Measurements from ENCODE around the gene KRT79.

The KRT79 gene

DNA sequence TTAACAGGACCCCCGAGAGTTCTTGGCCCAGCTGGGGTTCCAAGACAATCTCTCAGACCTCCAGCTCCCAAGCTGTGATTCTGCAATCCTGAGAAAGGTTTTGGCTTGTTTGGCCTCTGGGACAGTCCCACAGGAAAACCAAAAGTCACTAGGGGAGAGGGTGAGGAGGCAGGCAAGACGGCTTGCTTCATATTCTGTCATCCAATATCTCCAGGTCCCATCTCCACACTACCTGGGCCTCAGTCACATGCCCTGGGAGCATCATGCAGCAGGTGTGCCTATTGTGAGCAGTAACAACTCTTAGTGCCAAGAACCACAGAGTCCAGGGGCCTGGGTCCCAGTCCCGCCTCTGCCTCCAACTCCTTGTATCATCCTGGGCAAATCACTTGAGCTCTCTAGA, 1.7 kb downstream of the KRT79 start:
- no peak for TF ChIP-seq CTCF (IDR thresholded peaks at IDR 0.05; ENCODE audit: extremely low read depth, missing control alignments)
- DNase-seq (ENCODE audit: low spot score) = no peak

GRCh38 chr12:52831251-52831650, 2.9 kb downstream of the KRT79 start:
- DNase-seq (ENCODE audit: low spot score) = no peak

DNA sequence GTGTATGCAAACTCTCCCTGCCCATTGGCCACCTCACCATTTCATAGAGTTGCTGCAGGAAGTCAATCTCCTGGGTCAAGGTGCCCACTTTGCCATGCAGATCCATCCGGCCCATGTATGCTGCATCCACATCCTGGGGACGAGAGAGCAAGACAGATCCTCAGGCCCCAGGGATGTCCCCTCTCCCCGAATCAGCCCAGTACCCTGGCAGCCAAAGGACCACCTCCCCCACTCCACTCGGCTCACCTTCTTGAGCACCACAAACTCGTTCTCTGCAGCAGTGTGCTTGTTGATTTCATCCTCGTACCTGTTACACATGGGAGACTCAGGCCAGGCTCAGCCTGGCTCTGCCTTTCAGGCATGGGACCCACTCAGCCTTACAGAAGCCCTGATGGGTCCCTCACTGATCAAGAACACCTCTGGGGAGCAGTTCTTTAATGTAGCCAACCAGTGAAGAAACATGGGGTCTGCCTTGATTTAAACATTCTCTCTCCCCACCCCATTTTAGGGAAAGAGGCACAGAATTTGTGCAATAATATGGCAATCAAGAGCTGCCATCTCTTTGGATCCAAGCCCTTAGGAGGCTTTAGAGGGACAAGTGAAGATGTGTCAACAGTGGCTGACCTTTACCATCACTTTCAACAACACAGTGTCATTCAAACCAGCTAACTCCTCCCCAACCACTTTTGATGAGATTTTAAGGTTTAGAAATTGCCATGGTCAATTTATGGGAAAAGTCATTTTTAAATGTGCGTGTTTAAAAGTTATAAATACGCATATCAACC, 3.9 kb downstream of the KRT79 start:
- no peak for TF ChIP-seq CTCF (IDR thresholded peaks at IDR 0.05; ENCODE audit: extremely low read depth, missing control alignments)
- DNase-seq (ENCODE audit: low spot score) = no peak

More at GRCh38 chr12:52831251-52831650, 2.9 kb downstream of the KRT79 start:
- no peak for TF ChIP-seq CTCF (IDR thresholded peaks at IDR 0.05; ENCODE audit: extremely low read depth, missing control alignments)

GRCh38 chr12:52828591-52829021, 5.5 kb downstream of the KRT79 start:
- no peak for DNase-seq (ENCODE audit: low spot score)
- TF ChIP-seq CTCF (IDR thresholded peaks at IDR 0.05; ENCODE audit: extremely low read depth, missing control alignments) = no peak

GRCh38 chr12:52828156-52828555, 6.0 kb downstream of the KRT79 start:
- no peak for DNase-seq (ENCODE audit: low spot score)
- TF ChIP-seq CTCF (IDR thresholded peaks at IDR 0.05; ENCODE audit: extremely low read depth, missing control alignments) = no peak

GRCh38 chr12:52827499-52828090, 6.5 kb downstream of the KRT79 start:
- no peak for DNase-seq (ENCODE audit: low spot score)
- no peak for TF ChIP-seq CTCF (IDR thresholded peaks at IDR 0.05; ENCODE audit: extremely low read depth, missing control alignments)

Measured in GM20000 (cell line).